Thymus (tissue), 11 donors: ENCODE measurements around the gene FEM1B. TPM values are rescaled to one million over a fixed set of nuclear protein-coding genes. Genes with fewer than 3 reads are reported as not detected.

Experiments
- DNase-seq, 9 donors: peaks; one replicate each; pipeline ENCODE4 v3.0.0-alpha.2; 2013; ENCODE audit warnings: low spot score in 9 of 9, low read depth in 6 of 9, missing footprints in 1 of 9
- H3K27ac ChIP-seq, 2 donors: one replicate each; pipeline ENCODE4 v1.5.1; 2013; ENCODE audit warnings: control low read depth in 1 of 2, low read depth in 1 of 2, low read length in 1 of 2, mild to moderate bottlenecking in 1 of 2, moderate library complexity in 1 of 2
- H3K27me3 ChIP-seq, 2 donors: one replicate each; pipeline ENCODE4 v1.5.1; 2013; ENCODE audit warnings: low read length in 1 of 2; ENCODE audit not compliant: control insufficient read depth in 2 of 2, insufficient read depth in 1 of 2
- H3K36me3 ChIP-seq, 2 donors: one replicate each; pipeline ENCODE4 v1.5.1; 2013; ENCODE audit warnings: low read length in 1 of 2, mild to moderate bottlenecking in 1 of 2, moderate library complexity in 1 of 2; ENCODE audit not compliant: control insufficient read depth in 2 of 2, insufficient read depth in 2 of 2
- H3K4me1 ChIP-seq, 2 donors: one replicate each; pipeline ENCODE4 v1.5.1; 2013; ENCODE audit warnings: low read length in 2 of 2; ENCODE audit not compliant: control insufficient read depth in 2 of 2, insufficient read depth in 2 of 2
- H3K4me3 ChIP-seq, 2 donors: one replicate each; pipeline ENCODE4 v1.5.1; 2013; ENCODE audit warnings: low read length in 2 of 2, control low read depth in 1 of 2, mild to moderate bottlenecking in 1 of 2
- H3K9me3 ChIP-seq, 2 donors: one replicate each; pipeline ENCODE4 v1.5.1; 2013; ENCODE audit warnings: low read length in 1 of 2, mild to moderate bottlenecking in 1 of 2; ENCODE audit not compliant: control insufficient read depth in 2 of 2, insufficient read depth in 1 of 2
- WGBS: extraction: QIAGEN DNeasy Blood & Tissue Kit; methylation state at CpG from one replicate; pipeline ENCODE4 v1.1.7; 2013; 5-methylcytosine and 5-hydroxymethylcytosine counted together
- polyA plus RNA-seq: library from polyadenylated mRNA; stranded (reverse); fragments of 200-250 nt; gene quantifications from one replicate; pipeline ENCODE4 v1.2.3, GENCODE V29; 2013
- total RNA-seq: library from RNA; stranded (reverse); fragments of 120-200 nt; gene quantifications from one replicate; pipeline ENCODE4 v1.2.4, GENCODE V29; 2013
- donor health status: healthy.

FEM1B gene
- total and polyA plus RNA-seq, 2 donors, result 19.5 to 29.6 TPM

- Histone ChIP-seq H3K36me3 (no peaks in the 10 kb centered on the region), H3K4me1 (peaks cover 0 to 23% of the 10 kb centered on the region in 2 donors), H3K9me3 (no peaks in the 10 kb centered on the region), H3K27ac (no peak overlapping the region), H3K27me3 (no peaks in the 10 kb centered on the region), H3K4me3 (no peak overlapping the region)
- WGBS, result 97% methylated on average over 14 of the region's 14 CpGs
- DNase-seq, result no peak
Measured at GRCh38 chr15:68343579-68344225, 66.2 kb downstream of the FEM1B start.

DNA sequence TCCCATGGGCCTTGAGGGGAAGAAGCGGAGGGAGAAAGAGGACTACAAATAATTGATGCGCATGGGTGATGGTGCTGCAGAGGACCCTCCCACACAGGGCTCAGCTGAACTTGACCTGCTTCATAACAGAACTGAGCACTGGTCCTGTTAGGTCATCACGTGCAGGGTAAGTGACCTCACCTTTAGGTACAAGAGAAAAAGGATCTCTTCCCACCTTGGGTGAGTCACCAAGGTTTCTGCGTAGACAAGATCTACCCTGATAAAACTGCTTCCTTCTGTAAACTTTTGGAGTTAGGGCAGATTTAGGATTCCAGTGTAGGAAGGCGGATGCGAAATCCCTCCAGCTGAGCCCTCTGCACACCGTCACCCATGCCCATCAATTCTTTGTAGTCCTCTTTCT lies 67.1 kb downstream of the FEM1B start:
- H3K36me3 ChIP-seq, result no peaks in the 10 kb centered on the region
- no peaks in the 10 kb centered on the region for H3K27me3 ChIP-seq
- DNase-seq, result no peak
- H3K4me3 ChIP-seq, result no peak overlapping the region
- peaks cover 0 to 23% of the 10 kb centered on the region in 2 donors for H3K4me1 ChIP-seq
- H3K27ac ChIP-seq, result no peak overlapping the region
- WGBS, result 97% methylated on average over 7 of the region's 7 CpGs
- no peaks in the 10 kb centered on the region for H3K9me3 ChIP-seq

Other genes starting within 250 kb of the FEM1B start
- gene PIAS1, start 223.4 kb upstream of the FEM1B start, total RNA-seq, result 26.2 TPM
- 29.1 TPM for gene PIAS1, start 223.4 kb upstream of the FEM1B start, polyA plus RNA-seq
- gene CALML4, start 72.4 kb upstream of the FEM1B start, total RNA-seq, result 8.8 TPM
- 18.3 TPM for gene CALML4, start 72.4 kb upstream of the FEM1B start, polyA plus RNA-seq
- 6.5 TPM for gene CLN6, start 48.0 kb upstream of the FEM1B start, total RNA-seq
- gene CLN6, start 48.0 kb upstream of the FEM1B start, polyA plus RNA-seq, result 14.2 TPM
- 0.47 TPM for gene ITGA11, start 154.4 kb downstream of the FEM1B start, total RNA-seq
- 0.21 TPM for gene ITGA11, start 154.4 kb downstream of the FEM1B start, polyA plus RNA-seq